Right kidney (tissue), 1 donor: ENCODE results near the gene ATL3.
A peak's percentile ranks its signal among the peaks of the same experiment; 100 is the strongest.
"Not testable (repeated sequence)": the region's sequence is repeated elsewhere in the genome, so short reads cannot be mapped to it uniquely, and the experiment has no call there.

Experiments
- DNase-seq: peaks from one replicate; pipeline ENCODE4 v3.0.0-alpha.2; 2016

ATL3 gene

DNA sequence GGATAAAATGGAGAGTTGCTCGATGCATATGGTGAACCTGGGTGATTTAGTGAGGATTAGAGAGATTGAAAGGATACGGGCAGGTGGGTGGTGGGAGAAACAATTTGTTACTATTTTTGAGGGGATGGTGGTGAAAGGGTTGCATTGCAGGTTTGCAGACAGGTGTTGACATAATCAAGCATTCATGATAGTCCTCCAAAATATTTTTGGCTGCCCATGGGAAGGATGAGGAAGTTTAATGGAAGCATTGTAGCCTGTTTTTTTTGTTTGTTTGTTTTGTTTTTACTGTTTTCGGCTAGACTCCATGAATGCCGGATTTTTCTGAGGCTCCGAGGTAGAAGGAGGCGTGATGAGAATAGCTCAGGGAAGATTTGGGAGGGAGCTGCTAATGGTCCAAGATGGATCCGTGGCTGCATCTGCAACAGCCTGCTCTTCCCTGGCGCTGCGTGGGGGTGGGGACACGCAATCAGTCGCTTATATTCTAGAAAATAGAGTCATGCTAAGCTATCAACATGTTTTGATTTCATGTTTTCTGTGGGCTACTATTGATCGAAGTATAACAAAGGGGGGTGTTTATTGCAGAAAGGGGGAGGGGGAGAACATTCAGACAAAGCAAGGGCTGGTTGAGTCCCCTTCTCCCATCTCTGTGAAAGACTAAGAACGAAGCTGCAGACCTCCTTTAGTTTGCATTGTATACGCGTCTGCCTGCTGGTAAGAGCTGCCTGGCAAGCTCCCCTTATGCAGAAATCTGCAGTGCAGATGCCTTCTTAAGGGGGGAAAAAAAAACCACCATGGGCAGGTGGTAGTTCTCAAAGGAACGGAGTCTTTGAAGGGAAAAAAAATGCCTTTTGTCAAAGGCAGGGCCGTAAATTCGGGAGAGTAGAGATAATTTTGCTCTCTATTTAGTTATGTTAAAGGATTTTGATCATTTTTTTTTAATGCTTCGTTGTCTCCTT, 11.2 kb upstream of the ATL3 start:
- DNase-seq, result peak; percentile 74

DNA sequence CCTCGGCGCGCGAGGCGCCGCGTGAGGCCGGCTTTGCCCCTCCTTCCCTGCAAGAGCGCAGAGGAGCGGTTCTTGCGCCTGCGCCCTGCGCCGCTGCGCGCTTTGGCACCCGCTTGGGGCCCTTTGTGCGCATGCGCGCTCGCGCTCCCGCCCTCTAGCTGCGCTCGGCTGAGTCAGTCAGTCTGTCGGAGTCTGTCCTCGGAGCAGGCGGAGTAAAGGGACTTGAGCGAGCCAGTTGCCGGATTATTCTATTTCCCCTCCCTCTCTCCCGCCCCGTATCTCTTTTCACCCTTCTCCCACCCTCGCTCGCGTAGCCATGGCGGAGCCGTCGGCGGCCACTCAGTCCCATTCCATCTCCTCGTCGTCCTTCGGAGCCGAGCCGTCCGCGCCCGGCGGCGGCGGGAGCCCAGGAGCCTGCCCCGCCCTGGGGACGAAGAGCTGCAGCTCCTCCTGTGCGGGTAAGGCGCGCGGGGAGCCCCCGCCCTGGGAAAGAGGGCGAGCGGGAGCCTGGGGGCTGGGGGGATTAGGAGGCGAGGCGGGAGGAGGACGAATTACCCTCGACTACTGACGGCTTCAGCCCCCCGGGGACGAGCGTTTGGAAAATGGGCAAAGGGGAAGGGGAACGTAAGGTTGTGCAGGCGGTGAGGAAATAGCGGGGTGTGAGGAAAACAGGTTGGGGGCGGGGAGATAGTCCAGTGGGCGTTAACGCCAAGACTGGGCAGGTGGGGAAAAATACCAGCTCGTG, 10.3 kb upstream of the ATL3 start, which contains the start of gene RTN3:
Gene RTN3 (plus strand): TSS at position 180 of the 745 bp plus-strand sequence. CDS start 137 bp downstream, at position 317.
- DNase-seq, result peak; percentile 97

DNA sequence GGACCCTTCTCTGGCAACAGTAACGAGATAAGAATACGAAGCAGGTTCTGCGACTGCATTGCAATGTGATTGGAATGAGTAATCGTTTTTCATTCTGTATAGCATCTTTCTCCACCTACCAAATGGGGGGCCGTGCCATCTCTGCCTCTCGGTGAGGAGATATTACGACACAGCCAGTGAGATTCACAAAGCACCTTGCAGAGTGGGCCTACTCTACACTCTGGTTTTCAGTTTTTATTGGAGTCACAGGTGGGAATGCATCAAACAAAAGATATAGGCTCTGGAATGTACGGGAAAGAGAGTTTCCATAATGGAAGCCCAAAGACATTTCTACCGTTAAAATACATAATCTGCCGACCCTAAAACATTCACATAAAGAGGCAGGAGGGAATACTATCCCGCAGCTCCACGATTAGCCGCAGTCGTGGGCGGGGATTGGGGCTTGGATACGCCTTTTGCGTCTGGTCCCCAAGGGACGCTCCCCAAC, 9.7 kb upstream of the ATL3 start:
- DNase-seq, result no peak

DNA sequence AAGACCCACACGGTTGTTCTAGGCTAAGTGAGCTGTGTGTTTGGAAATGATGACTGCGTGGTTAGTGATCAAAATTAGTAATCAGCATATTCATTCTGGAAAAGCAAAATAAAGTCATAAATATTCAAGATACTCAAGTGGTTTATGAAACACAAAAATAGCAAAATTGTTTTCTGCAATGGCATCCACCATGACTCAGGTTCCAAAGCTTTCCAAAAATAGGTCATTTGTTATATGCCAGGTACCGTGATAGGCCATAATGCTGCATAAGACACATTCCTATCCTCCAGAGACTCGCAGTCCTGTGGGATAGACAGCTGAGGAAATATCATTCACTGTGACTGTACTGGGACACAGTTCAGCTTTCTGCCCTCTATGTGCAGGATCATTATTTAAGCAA, 2.4 kb upstream of the ATL3 start:
- DNase-seq, result no peak

DNA sequence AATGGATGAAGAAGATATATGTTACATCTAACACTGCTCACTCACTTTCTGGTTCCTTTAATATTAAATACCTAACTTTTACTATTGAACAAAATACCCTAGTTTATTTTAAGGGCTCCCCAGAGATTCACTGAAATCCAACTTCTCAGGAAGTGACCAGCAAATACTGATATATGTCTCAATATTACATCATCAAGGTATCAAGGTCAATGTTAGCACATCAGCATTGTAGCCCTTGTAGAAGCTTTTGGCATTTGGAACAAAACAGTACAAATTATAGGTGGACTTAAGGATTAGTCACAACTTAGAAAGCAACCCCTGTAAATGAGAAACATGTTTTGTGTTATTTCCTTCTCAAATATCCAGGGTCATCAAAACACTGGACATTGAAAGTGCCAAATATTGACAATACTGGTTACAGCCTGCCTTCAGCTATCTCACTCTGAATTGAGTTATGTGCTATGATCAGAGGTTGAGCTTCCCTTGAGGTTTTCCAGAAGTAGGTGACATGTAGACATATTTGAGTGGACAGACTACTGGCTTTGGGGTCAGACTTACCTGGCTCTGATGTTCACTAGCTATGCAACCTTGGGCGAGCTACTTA, 1.9 kb upstream of the ATL3 start:
- no peak for DNase-seq

DNA sequence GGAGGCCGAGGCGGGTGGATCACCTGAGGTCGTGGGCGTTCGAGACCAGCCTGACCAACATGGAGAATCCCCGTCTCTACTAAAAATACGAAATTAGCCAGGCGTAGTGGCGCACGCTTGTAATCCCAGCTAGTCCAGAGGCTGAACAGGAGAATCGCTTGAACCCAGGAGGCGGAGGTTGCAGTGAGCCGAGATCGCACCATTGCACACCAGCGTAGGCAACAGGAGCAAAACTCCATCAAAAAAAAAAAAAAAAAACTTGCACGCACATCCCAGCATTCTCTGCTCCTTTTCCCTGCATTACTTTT, 934 bp upstream of the ATL3 start:
- no peak for DNase-seq

DNA sequence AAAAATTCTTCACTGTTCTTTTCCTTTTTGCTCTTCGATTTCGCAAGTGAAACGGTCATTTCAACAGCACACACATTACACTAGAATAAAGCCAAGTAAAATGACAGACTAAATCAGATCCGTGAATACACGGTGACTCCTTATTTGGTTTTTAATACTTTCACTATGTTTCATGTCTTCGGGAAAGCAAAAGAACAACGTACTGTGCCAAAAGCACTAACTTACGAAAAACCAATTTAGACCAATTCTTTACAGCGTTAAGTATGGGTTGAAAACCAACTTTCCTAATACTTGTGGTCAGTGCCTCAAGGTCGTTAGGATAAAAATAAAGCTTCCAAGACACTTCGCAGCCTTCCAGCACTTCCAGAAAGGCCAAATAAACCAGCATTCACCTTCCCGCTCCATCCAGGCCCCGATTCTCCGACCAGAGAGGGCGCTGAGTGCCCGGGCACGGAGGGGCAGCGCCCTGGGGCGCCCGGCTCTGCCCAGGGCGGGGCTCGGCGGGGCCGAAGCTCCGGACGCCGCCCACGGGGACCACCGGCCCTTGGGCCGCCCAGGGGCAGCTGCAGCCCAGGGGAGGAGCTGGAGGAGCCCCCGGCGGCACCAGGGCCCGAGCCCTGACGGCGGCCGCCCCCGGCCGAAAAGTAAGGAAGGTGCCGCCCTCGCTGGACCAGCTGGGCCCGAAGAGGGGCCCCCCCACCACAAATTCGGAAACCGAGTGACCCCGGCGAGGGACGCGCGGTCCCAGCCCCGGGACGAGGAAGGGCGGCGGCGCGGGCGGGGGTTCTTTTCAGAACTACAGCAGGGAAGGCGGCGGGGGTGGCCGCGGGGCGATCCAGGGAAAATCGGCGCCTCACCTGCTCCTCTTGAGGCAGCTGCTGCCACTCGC, 499 bp downstream of the ATL3 start:
- peak; percentile 77 for DNase-seq

DNA sequence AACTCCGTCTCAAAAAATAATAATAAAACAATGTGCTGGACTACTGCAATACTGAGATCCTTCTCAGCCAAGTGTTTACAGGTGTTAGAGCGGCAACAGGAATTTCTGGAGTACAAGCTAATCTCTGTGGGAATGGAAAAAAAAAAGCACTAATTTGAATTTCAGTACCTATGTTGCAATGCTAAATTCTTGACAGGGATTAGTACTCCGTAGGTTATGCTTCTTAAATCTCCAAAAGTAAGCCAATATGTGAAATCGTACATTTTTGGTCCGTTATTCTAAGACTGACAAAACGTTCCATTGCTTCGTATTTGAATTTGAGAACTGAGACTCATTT, 1.1 kb downstream of the ATL3 start:
- no peak for DNase-seq

DNA sequence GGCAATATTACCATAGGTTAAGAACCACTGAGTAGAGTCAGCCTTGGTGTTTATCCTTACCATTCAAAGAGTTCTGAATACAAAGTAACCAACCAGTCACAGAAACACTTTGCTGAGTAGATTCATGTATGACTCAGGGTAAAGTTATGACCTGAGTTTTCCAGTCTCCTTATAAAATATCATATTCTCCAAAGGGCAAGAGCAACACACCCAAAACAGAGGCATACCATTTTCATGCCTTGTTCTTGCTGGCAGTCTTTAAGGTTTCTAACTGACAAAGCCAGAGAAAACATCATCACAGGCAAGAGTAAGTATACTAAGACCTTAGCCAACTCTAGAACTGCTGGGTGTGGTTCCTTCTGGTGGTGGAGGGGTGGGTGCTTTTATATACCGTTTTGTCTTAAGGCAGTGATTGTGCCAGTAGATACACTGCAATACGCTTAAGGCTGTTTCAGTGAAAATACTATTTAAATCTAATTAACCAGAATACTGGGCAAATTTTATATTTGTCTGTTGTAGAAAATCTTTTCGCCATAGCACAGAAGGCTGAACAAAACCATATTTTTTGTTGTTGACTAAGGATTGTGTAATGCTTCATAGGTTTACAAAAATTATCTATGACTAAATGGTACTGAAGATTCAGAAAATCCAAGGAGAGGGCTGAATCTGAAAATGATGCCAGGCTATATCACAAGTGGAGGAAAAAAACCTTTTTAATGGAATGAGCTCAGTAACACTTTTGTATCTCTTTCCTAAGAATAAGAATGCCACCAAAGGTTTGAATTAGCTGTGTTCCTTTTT, 3.0 kb downstream of the ATL3 start:
- no peak for DNase-seq

DNA sequence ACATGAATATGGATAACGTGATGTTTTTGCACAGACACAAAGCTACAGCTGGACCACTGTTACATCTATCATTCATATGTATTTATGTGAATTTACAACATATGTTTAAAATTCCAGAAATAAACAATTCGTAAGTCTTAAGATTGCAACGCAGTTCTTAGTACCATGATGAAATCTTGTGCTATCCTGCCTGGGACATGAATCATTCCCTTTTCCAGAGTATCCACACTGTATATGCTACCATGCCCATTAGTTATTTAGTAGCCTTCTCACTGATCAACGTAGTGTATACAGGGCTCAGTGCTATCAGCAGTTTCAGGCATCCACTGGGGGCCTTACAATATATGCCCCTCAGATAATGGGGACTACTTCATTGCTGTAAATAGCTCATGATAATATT, 4.3 kb downstream of the ATL3 start:
- no peak for DNase-seq

DNA sequence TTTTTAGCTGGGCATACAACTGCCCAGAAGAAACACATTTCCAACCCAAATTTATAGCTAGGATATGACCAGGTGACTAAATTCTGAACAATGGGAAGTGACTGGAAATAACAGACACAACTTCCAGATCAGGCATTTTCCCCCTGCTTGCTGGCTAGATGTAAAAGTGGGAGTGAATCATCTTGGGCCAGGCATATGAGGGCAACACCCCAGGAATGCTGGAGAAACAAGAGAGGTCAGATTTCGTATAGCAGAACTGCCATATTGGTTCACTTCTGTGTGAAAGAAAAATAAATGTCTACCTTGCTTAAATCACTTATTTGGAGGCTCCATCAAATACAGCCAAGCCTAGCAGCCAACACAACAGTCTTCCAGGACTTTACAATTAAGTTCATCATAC, 7.4 kb downstream of the ATL3 start:
- DNase-seq, result no peak

DNA sequence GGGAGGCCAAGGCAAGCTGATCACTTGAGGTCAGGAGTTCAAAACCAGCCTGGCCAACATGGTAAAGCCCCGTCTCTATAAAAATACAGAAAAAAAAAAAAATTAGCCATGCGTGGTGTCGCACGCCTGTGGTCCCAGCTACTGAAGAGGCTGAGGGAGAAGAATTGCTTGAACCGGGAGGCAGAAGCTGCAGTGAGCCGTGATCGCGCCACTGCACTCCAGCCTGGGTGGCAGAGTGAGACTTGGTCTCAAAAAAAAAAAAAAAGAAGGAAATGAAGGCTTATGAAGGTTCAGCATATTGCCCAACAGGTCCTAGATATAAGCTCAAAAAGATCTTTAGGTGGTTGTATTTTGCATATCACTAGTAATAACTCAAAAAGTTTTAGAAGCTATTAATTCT, 10.2 kb downstream of the ATL3 start:
- DNase-seq, result no peak

DNA sequence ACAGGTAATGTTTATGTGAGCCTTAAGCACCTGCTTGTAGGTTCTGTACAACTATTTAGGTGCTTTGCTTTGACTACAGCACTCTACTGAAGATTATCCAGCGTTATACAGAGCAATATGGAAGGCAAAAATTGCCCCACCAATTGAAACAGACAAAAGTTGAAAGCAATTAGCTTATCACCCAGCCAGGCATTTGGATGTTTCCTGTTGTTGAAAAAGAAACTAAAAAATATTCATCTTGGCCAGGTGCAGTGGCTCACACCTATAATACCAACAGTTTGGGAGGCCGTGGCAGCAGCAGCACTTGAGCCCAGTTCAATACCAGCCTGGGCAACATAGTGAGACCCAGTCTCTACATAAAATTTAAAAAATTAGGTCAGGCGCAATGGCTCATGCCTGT, 18.5 kb downstream of the ATL3 start:
- no peak for DNase-seq

DNA sequence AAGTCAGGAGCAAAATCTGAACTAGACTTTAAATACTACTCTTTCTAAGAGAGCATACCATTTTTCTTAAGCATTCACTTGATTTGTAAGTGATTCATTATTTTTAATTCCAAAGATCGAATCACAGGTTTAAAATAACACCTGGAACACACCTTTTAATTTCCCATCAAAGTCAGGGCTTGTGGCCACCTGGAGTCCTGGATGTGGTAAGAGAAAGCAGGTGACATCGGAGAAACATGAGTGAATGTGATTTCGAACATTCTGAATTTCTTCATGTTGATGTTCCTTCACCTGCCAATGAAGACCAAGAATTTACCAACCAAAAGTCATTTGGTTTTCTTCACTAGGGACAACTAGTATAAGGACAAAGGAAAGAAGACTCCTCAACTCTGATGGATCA, 28.0 kb downstream of the ATL3 start:
- no peak for DNase-seq

DNA sequence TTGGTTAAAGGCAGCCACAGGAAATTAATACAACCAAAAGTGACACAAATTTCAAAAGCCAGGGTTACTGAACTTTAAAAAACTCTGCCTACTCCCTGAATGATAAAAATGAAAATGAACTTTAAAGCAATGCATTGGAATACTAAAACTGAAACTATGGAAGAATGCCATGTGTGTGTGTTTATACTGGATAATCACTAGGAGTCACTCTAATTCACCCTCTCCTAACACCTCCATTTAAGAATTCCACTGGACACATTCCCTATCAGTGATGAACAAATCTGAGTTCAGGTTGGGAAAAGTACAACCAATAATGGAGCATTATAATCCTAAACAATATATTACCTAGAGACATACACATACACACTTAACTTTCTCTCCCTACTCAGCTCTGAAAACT, 29.4 kb downstream of the ATL3 start:
- DNase-seq, result no peak

DNA sequence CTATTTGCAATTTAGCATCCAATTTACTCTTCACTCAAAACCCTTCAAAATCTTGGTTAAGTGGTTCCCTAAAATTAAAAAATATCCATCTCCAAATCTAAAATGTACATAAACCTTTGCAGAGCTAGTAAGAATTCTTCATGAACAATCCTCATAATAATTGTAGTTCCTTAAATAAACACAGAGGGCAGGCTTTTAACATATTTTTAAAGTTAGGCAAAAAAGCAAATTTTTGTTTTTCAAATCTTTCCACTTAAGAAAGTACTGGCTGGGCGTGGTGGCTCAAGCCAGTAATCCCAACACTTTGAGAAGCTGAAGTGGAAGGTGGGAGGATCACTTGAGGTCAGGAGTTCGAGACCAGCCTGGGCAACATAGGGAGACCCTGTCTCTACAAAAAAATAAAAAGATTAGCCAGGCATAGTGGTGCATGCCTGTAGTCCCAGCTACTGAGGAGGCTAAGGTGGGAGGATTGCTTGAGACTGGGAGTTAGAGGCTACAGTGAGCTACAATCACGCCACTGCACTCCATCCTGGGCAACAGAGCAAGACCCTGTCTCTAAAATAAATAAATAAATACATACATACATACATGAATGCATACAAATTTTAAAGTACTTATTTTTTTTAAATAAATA, 31.9 kb downstream of the ATL3 start:
- DNase-seq, result no peak

DNA sequence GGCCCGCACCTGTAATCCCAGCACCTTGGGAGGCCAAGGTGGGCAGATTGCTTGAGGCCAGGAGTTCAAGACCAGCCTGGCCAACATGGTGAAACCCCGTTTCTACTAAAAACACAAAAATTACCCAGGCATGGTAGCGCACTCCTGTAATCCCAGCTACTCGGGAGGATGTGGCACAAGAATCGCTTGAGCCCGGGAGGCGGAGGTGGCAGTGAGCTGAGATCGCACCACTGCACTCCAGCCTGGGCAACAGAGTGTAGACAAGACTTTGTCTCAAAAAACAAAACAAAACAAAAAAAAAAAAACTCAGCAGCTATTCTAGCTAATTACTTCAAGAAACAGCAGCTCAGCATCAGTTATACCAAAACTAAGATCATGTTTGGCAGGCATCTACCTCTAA, 32.7 kb downstream of the ATL3 start:
- not testable (repeated sequence) for DNase-seq

DNA sequence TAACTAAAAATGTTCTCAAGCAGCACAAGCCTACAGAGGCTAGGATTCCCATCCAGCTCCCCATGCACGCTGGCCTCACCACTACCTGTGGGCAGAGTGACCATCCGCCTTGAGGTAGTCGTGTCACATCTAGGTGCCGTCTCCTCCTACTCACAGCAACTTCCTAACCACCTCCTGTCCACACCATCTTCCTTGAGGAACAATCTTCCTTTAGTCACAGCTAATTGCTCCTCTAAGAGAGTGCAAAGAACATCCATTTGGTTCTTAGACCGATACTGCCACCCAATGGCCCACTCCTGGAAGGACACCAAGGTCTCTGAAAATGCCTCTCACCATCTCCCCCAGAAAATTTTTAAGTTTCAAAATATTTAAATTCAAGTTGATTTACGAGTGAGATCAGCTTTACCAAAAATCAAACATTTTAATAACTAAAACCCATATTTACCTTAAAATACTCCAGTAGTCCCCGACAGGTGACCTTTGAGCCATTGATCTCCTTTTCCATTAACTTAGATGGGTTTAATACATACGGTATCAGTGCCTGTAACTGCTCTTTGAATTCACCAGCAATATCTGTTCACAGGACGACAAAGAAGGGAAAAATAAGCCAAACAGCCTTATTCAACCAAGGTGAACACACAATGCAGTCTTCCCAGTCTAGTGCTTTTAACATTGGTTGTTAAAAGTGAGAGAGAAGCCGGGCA, 35.3 kb downstream of the ATL3 start:
- DNase-seq, result peak; percentile 49

DNA sequence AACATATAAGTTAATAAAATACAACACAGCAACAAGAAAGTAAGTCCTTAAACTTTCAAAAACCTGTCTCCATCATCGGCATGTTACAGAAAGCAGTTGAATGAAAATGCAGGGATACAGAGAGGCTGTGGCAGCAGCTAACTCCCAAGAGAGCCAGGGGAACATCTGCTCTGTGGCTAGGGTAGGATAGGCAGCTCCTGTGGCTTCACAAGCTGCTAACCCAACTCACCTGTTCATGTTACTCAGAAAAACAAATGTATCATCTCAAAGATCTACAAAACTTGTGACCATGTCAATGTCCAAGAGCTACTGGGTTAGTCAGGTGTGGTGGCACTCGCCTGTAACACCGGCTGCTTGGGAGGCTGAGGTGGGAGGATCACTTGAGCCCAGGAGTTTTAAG, 41.8 kb downstream of the ATL3 start:
- no peak for DNase-seq

DNA sequence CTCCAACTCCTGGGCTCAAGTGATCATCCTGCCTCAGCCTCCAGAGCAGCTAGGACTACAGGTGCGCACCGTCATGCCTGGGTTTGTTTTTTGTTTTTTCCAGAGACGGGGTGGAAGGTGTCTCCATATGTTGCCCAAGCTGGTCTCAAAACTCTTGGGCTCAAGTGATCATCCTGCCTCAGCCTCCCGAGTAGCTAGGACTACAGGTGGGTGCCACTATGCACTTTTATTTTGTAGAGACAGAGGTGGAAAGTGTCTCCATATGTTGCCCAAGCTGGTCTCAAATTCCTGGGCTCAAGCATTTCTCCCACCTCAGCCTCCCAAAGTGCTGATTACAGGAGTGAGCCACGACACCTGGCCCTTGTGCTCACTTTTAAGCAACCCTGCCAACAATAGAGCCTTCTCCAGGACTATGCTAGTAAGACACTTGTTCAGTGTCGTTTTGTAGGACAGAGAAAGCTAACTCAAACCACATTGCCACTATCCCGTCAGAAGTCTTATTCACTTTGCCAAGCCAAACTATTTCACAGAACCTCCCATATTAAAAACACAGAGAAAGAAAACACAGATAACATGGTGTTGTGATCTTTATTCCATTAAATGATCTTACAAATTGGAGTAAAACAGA, 47.5 kb downstream of the ATL3 start:
- no peak for DNase-seq
